ENCODE data around the gene HMBS. TPM values are rescaled to one million over a fixed set of nuclear protein-coding genes. Genes with fewer than 3 reads are reported as not detected.
A peak's percentile ranks its signal among the peaks of the same experiment; 100 is the strongest.
"Not testable (repeated sequence)": the region's sequence is repeated elsewhere in the genome, so short reads cannot be mapped to it uniquely, and the experiment has no call there.

HMBS gene
- total RNA-seq, 1 donor from 2014 or later: 30.1 TPM

GRCh38 chr11:119100994-119101758 is 16.5 kb downstream of the HMBS start:
- DNase-seq (ENCODE audit: low spot score): no peak

- peak; percentile 99 for DNase-seq (ENCODE audit: low spot score)
These were observed 17.2 kb downstream of the HMBS start, which contains the start of gene DPAGT1 for GRCh38 chr11:119101759-119102423. DPAGT1 (minus strand) TSS chr11:119101853; CDS start chr11:119101655, 198 bp downstream.

- not testable (repeated sequence) for DNase-seq (ENCODE audit: low spot score)
These were observed 18.5 kb downstream of the HMBS start for GRCh38 chr11:119103161-119103664.

- DNase-seq (ENCODE audit: low spot score): no peak
These were observed 19.1 kb downstream of the HMBS start for GRCh38 chr11:119103793-119104192.

DNA sequence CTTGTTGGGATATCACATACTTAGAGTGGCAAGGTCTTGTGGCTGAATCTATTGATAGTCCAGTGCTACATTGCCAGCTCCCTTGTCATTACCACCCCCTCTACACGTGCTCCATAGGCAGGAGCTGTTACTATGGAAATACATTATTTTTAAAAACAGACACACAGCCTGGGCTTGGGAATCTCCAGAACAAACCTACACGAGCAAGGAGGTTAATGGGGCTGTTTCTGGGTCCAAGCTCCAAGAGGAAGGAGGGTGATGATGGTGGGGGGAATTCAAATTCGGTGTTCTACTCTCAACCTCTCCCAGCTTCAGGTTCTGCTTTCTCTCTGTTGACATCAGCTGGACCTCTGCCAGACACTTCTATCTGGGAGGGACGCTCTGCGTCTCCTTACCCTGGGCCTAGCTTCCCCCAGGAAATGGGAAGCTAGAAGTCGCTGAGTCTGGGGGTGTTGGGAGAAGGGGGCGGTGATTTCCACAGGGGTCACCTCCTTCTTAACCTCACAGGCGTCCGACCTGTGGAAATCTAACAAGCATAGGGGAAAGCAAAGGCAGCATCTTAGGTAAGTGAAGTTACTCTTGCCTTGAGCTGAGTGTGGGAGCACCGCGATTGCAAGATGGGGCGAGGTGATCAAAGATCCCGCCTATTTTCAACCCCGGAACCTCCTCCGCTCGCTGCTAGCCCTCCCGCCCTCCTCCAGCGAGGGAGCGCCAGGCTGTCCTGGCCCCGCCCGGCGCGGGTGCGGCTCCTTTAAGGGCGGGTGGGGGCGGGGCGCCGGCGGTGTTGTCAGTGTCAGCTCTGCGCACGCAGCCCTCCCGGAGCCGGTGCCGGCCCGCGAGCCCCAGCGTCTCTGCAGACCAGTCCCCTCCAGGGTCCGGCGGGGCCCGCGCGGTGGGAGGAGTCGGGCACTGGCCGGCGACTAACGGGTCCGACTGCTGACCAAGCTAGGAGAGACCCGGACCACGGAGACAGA is 22.2 kb downstream of the HMBS start, which contains the start of gene C2CD2L:
Gene C2CD2L (plus strand): TSS at position 781 of the 974 bp plus-strand sequence. CDS start 398 bp downstream, outside the sequence.
- peak; percentile 96 for DNase-seq (ENCODE audit: low spot score)

GRCh38 chr11:119107538-119108145 is 23.0 kb downstream of the HMBS start:
- DNase-seq (ENCODE audit: low spot score): no peak

- DNase-seq (ENCODE audit: low spot score): peak; percentile 44
These were observed 23.6 kb downstream of the HMBS start for GRCh38 chr11:119108146-119108856.

DNA sequence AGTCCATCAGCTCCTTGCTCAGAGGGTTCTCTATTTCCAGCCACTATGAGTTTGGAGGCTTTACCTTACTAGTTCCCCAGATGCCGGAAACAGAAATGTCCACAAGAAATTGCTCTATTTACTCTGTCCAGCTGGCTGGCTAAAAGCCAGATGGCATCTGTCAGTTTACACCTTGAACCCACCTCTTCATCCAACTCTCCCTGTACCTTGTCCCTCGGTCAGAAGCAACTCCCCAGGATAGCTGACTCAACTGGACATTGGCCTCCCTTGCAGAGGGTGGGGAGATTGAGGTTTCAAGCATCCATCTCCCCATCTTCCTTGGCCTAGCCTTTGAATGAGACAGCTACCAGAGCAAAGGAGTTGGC is 24.2 kb downstream of the HMBS start:
- no peak for DNase-seq (ENCODE audit: low spot score)

DNA sequence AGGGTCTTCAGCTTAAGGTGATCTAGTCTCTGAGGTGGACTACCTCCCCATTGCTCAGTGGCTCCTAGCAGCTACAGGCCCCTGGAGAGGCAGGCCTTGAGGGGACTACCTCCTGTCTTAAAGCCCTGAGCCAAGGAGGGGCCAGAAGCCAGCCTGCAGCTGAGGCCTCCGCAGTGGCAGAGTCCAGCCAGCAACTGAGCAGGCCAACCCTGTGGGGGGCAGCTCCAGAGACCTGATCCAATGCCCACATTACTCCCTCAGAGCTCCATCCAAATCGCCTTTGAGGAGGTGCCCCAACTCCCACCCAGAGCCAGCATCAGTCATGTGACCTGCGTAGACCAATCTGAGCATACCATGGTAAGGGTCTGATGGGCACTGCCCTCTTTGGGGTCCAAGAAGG is 25.2 kb downstream of the HMBS start:
- no peak for DNase-seq (ENCODE audit: low spot score)

DNA sequence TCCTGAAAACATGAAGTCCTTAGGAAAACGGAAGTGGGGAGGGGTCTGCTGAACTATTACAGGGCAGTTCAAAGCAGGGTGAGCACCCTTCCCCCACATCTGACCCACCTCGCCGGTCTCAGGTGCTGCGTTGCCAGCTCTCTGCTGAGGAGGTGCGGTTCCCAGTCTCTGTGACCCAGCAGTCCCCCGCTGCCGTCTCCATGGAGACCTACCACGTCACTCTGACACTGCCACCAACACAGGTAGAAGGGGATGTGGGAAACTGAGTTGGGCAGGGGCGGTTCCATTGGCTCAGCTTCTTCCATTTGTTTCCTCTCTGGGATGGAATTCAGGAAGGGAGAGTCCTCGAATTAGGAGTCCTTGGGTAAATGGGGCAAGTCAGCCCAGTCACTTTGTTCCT is 25.8 kb downstream of the HMBS start:
- no peak for DNase-seq (ENCODE audit: low spot score)

- no peak for DNase-seq (ENCODE audit: low spot score)
These were observed 26.8 kb downstream of the HMBS start for GRCh38 chr11:119111361-119111925.

GRCh38 chr11:119112314-119113020 is 27.8 kb downstream of the HMBS start:
- DNase-seq (ENCODE audit: low spot score): no peak

- no peak for DNase-seq (ENCODE audit: low spot score)
These were observed 29.0 kb downstream of the HMBS start for GRCh38 chr11:119113716-119114115.

DNA sequence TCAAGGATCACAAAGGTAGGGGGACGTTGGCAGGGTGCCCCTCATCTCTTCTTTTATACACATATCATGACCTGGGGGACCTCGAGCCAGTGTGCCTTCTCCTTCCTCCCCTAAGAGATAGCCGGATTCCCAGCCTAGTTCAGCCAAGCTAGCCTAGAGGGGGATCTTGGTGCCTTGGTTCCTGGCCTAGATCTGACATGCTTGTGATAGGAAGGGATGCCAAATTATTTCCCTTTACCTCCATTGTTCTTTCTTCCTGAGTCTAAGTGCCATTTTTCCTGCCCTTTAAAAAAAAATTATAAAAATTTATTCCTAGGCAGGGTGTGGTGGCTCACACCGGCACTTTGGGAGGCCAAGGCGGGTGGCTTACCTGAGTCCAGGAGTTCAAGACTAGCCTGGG is 29.7 kb downstream of the HMBS start:
- no peak for DNase-seq (ENCODE audit: low spot score)

GRCh38 chr11:119115484-119116234 is 31.0 kb downstream of the HMBS start:
- peak; percentile 47 for DNase-seq (ENCODE audit: low spot score)

DNA sequence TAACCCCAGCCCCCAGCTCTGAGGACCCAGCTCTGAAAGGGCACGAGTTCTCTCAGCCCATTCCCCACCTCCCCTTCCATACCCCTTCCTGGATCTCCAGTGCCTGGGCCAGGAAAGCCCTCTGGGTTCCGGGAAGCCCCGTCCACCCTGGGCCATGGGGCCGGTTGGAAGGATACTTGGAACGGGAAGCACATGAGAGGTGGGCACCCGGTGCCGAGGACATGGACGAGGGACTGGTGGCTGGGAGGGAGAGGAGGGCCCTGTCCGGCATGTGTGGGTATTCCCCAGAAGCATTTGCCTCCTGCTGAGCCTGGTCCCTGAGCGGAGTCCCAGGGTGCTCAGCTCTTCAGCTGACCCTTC is 31.5 kb downstream of the HMBS start:
- DNase-seq (ENCODE audit: low spot score): no peak

- no peak for DNase-seq (ENCODE audit: low spot score)
These were observed 31.9 kb downstream of the HMBS start for GRCh38 chr11:119116601-119117000.

GRCh38 chr11:119117004-119117706 is 32.5 kb downstream of the HMBS start:
- no peak for DNase-seq (ENCODE audit: low spot score)

Data from umbilical cord (tissue), 2 donors.